ENCODE measurements around the gene ADGRL3.

Gene ADGRL3

DNA sequence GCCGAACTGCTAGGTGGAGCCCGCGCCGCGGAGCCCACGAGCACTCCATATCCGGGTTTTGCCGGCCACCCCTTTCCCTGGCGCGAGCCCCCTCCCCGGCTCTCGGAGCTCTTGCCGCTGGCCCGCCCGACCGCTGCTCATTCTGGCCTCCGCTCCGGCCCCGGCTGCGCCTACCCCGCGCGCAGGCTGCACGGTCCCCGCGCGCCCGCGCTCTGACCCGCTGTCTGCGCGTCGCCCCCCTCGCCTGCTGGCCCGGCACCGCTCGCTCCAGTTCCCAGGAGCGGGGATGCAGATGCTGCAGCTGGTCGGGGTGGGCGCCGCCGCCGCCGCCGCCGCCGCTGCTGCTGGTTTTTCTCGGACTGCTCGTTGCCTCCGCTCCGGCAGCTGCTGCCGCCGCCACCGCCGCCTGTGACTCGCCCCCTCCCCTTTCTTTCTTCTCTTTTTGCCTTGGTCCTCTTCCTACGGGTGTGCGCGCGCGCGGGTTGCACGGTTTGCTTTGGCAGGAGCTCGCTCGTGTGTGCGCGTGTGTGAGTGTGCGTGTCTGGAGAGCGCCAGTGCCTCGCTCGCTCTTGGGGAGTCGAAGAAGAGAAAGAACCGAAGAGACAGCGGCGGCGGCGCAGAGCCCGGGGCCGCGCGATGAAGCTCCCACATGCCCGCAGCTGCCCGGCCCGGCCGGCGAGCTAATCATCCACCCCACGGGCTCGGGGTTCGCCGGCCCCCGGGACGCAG lies at the start of gene ADGRL3:
TSS of gene ADGRL3 (plus strand) at position 140 of the 729 bp plus-strand sequence.
- no peak for DNase-seq

DNA sequence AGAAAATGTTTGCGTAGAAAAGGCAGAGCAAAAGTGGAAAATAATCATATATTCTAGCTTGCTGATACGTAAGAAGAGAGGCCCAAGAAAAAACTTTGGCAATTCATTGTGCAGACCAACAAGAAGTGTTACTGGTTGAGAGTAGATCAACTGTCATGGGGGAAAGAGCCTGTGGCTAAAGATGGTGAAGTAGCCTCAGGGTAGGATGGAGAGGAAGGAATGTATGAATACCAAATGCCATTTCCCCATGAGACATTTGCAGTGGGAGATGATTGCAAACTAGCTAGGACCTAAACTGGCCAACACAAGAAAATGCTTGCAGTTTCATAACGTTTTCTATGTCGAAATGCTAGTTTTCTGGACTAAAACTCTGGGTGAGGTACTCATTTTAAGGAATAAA lies 47.7 kb upstream of the ADGRL3 start:
- DNase-seq, result no peak

DNA sequence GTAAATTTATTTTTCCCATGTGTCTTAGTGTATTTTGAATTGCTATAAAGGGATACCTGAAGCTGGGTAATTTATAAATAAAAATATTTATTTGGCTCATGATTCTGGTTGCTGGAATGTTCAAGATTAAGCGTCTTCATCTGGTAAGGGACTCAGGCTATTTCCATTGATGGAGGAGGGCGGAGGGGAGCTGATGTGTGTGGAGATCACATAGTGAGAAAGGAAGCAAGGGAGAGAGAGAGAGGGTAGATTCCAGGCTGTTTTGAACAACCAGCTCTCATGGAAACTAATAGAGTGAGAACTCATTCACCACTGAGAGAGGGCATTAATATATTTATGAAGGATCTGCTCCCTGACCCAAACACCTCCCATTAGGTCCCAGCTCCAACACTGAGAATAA lies 39.6 kb upstream of the ADGRL3 start:
- DNase-seq, result no peak

DNA sequence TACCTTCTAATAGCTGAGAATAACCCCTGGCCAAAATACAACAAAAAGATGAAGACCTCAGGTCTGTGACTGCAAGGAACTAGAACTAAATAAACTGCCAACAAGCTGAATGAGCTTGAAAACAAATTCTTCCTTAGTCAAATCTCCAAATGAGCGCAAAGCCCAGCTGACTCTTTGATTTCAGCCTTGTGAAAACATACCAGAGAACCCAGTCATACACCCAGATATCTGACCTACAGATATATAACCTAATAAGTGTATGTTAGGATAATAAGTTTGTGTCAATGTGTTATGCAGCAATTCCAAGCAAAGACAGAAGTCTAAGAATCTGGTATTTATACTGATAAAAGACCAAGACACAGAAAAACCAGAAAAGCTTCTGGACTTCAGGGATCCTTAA lies 38.0 kb upstream of the ADGRL3 start:
- no peak for DNase-seq

DNA sequence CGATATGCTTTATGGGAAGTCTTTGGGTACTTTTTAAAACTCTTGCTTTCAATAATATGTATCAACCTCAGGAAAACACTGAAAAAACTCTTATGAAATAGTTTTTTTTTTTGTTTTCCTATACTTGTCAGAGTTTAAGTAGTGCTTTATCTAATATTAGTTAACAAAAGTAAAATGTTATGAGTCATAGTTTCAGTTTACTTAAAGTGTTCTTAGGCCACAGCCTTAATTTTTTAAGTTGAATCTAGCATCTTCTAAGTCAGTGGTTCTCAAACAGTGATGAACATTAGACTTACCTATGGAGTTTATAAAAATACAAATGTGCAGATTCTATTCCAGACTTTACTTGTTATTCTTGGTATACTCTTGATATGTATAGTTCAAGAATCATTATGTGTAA lies 26.3 kb upstream of the ADGRL3 start:
- no peak for DNase-seq

GRCh38 chr4:61175495-61175894 lies 24.6 kb upstream of the ADGRL3 start:
- DNase-seq, result no peak

DNA sequence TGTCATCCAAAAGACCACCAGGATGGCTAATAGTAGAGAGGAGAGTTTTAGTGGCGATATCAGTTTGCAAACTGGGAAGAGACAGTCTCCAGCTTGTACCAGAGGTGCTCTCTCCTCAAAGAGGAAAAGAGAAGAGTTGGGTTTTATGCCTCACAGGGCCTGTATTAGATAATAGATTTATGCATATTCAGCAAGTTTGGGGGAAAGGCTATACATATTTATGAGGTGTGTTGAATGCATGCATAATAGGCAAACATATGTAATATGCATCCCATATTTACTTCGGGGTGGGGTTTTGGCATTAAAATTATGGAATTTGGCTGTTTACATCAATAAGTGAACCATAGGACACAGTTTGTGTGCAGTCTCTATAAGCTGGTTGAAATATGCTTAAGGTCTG lies 22.8 kb upstream of the ADGRL3 start:
- DNase-seq, result no peak

DNA sequence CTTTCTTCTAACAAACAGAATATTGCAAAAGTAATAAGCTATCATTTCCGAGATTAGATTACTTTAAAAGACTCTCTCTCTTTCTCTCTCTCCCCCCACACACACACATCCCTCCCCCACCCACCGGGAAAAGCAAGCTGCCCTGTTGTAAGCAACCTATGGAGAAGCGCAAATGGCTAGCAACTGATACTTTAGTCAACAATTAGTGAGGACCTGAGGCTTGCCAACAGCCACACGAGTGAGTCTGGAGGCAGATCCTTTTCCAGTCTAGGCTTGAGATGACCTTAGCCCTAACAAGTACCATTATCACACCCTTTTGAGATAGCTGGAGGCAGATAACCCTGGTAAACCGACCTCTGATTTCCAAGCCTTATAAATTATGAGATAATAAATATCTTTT lies 19.7 kb upstream of the ADGRL3 start:
- no peak for DNase-seq

DNA sequence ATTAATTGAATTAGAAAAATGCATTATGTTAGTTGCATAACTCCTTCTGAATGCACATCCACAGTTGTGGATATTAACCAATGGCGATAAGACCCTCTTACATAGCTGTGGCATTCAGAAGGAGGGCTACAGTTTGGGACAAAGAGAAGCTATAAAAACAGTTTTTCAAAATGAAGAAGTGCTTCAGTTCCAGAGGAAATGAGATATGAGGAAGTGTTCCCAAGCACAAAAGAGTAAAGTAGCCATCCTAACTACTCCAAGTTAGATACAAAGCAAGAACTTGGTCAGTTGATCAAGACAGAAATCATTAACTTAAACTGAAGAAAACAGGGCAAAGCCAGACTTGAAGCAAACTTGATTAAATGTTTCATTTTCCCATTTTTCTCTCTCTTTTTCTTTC lies 17.2 kb upstream of the ADGRL3 start:
- no peak for DNase-seq

DNA sequence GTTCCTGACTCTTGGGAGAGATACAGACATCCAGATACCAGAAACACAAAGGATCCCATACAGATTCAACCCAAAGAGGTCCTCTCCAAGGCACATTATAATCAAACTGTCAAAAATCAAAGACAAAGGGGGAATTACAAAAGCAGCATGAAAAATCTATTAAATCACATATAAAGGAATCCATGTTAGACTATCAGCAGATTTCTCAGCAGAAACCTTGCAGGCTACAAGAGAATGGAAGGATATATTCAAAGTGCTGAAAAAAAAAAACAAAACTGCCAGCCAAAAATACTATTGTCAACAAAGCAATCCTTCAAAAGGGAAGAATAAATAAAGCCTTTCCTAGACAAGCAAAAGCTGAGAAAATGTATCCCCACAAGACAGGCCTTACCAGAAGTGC lies 14.8 kb upstream of the ADGRL3 start:
- DNase-seq, result no peak

- no peak for DNase-seq
Measured at GRCh38 chr4:61192392-61192791, 7.7 kb upstream of the ADGRL3 start.

GRCh38 chr4:61193863-61194262 lies 6.3 kb upstream of the ADGRL3 start:
- no peak for DNase-seq

DNA sequence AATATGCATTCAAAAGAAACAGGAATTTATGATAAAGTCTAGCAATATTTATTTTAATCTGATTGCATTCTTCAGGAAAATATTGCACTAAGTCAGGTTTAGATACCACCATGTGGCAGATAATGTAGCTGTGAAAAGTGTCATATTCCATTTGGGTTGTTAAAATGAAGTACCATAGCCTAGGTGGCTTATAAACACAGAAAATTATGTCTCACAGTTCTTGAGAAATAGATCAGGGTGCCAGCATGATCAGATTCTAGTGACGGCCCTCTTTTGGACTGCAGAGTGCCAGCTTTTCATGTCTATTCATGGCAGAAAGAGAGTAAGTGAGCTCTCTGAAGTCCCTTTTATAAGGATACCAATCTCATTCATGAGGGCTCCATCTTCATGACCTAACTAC lies 5.6 kb upstream of the ADGRL3 start:
- DNase-seq, result no peak

GRCh38 chr4:61195101-61195500 lies 5.0 kb upstream of the ADGRL3 start:
- no peak for DNase-seq

- no peak for DNase-seq
Measured at GRCh38 chr4:61198686-61199085, 1.4 kb upstream of the ADGRL3 start.

DNA sequence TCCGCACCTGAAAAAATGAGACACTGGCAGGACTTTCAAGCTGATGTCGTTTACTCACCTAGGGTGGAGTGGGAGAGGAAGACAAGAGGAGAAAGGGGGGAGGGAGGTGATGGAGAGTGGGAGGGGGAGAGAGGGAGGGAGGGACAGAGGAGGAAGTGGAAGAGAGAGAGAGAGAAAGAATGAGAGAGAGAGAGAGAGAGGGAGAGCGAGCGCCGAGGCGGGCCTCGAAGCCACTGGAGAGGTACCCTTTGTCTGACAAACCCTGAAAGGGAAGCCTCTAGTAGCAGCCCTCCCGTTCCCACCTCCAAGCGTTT lies 296 bp upstream of the ADGRL3 start:
- no peak for DNase-seq

DNA sequence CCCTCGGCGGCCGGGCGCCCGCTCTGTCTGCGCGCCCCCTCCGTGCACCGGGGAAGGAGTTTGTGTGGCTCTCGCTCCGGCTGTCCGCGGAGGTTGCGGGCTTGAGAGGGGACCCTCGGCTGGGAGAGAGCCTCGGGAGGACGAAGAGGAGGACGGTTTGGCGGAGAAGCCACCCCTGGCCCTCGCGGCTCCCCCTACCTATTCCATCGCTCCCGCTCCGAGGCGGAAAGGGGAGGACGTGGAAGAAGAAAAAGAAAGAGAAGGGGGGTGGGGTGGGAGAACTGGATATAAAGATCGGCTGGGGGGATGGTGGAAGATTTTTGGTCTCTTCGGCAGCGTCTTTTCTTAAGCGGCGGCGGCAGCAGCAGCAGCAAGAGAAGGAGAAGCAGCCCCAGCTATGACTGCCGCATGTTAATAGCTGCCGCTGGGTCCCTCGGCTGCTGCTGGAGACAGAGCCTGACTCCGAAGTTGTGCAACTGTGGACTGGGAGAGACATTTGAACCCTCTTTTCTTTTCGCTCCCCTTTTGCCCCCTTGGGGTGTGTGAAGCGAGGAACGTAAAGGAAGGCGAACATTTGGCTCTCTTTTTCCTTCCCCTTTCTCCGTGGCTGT lies 895 bp downstream of the ADGRL3 start:
- no peak for DNase-seq

- DNase-seq, result no peak
Measured at GRCh38 chr4:61201561-61201960, 1.4 kb downstream of the ADGRL3 start.

DNA sequence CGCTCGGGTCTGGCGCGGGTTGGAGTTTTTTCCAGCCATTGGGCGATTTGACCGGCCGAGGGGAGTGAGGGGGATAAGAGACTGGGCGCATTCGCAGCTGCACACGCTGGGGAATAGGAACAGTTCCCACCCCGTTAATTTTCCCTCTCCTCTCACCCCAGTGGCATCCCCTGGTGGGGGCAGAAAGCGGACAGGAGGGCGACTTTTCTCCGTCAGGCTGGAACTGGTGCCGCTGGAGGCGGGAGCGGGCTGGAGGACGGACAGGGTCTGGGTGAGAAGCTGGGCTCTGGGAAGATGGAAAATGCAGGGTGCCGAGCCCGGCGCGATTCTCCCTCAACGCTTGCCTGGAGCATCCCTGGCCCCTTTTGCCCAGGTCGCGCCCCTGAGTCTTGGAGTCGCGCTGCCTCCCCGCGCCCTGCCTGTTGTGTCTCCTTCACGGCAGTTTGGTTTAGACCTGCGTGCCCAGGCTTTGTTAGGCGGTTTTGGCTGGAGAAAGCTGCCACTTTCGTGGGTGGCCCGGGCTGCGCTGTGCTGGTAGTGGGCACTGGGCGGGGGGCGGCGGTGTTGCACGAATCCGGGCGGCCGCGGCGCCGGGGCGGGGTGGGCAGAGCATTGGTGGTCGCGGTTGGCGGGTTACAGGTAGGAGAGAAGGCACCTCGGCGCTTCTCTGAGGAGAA lies 2.0 kb downstream of the ADGRL3 start:
- DNase-seq, result no peak

GRCh38 chr4:61202638-61203435 lies 2.7 kb downstream of the ADGRL3 start:
- no peak for DNase-seq

GRCh38 chr4:61203436-61203790 lies 3.3 kb downstream of the ADGRL3 start:
- no peak for DNase-seq

DNA sequence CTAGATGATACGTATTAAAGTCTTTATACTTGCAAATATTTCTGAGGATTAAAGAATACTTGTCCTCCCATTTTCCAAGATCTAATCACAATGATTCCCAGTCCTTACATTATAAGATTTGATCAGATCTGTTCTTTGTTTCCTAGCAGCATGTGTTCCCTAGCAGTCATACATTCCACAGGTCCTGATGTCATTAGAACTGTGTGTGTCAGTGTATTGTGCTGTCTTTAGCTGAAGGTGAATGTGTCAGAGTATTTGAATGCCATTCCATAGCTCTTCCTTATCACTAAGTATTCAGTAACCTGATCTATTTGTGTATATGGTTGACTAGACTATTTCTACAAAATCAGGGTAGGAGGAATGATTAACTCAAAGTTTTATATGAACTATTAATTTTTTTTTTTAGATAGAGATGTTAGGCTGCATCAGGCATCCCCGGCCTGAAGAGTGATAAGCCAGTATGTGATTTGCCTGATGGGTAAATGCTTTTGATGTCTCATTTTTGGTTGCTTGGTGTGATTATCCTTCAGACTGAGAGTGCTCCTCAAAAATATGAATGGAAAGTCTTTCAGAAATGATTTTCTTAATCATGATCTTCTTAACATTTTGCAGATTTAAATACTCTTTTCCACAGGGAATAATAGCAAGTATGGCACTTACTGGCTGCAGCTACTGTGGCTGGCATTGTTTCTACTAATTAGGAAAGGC lies 4.4 kb downstream of the ADGRL3 start:
- no peak for DNase-seq

- DNase-seq, result no peak
Measured at GRCh38 chr4:61205066-61205465, 4.9 kb downstream of the ADGRL3 start.

Data from amniotic stem cell (primary cell).